BLaER1 (cell line): ENCODE results near the gene SVIL.

Experiments used
- H3K27ac ChIP-seq: shearing (Covaris generic); formaldehyde crosslinking; 2 replicates; pipeline ENCODE4 v1.8.1; 2022
- H3K27me3 ChIP-seq: shearing (Covaris generic); formaldehyde crosslinking; 2 replicates; pipeline ENCODE4 v1.8.1; 2022
- H3K36me3 ChIP-seq: shearing (Covaris generic); formaldehyde crosslinking; 2 replicates; pipeline ENCODE4 v1.8.1; 2022
- H3K4me1 ChIP-seq: shearing (Covaris generic); formaldehyde crosslinking; 2 replicates; pipeline ENCODE4 v1.8.1; 2022
- H3K4me2 ChIP-seq: shearing (Covaris generic); formaldehyde crosslinking; 2 replicates; pipeline ENCODE4 v1.8.1; 2022
- H3K4me3 ChIP-seq: shearing (Covaris generic); formaldehyde crosslinking; 2 replicates; pipeline ENCODE4 v1.8.1; 2022
- H3K9ac ChIP-seq: shearing (Covaris generic); formaldehyde crosslinking; 2 replicates; pipeline ENCODE4 v1.8.1; 2022
- H3K9me3 ChIP-seq: shearing (Covaris generic); formaldehyde crosslinking; 2 replicates; pipeline ENCODE4 v1.8.1; 2022
- H4K20me1 ChIP-seq: shearing (Covaris generic); formaldehyde crosslinking; 2 replicates; pipeline ENCODE4 v1.8.1; 2022
- Cebpa-rat ChIP-seq: shearing (Covaris generic); IDR thresholded peaks from 2 replicates; pipeline ENCODE4 v1.8.1; 2022

SVIL gene

DNA sequence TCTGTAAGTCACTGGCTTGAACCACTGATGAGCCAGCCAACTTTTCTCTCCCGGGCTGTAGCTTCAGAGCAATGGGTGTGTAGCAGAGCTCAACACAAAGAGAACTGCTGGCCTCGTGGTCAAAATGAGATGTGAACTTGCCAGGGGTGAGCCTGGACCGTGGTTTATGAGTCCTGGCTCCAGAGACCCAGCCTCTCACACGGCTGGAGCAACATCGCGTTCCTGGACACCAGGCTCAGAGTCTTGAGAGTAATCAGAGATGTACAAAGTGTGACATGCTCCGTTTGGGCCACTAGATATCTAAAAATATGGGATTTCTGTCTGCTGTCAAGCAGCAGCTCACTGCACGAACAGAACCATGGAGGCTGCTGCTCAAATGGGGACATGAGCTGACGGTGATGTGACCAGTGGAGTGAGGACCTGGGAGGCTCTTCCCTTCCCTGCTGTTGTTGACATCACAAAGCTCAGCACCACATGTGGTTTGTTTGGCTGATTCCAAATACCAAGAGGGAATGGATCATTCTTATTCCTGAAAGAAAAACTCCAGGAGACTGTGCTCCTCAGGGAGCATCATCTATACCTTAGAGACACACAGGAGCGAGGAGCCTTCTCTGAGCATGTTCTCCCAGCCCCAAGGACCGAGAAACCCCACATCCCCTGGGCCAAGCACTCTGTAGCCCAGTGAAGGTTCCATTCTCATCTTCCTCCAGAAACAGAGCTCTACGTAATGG, 9.2 kb upstream of the SVIL start:
- Histone ChIP-seq H3K4me2 (no peak overlapping the region), H3K36me3 (no peaks in the 10 kb centered on the region), H3K9me3 (no peaks in the 10 kb centered on the region), H3K27me3 (no peaks in the 10 kb centered on the region), H3K4me1 (peaks cover 45% of the 10 kb centered on the region), H3K27ac (no peak overlapping the region), H4K20me1 (peaks cover 12% of the 10 kb centered on the region; the same call in 1 of the 2 replicates), H3K9ac (no peak overlapping the region), H3K4me3 (no peak overlapping the region)
- TF ChIP-seq Cebpa-rat, result no peak

DNA sequence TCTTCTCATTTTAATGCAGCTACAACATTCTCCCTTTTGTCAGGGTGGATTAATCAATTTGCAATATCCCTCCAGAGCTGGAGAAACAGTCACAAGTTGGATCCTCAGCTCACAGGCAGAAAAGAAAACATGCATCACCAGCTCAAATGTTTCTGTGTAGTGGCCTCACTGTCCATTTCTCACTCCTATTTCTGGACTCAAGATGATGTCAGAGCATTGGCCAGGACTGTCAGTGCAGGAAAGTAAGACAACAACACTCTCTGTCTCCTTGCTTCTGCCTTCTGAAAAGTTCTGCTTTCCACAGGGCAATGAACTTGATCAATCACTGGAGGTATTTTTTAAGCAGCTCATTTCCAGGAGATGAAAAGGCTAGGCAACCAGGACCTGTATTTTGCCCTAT, 8.2 kb upstream of the SVIL start:
- no peak overlapping the region for H3K27ac ChIP-seq
- no peak overlapping the region for H3K4me3 ChIP-seq
- no peak overlapping the region for H3K4me2 ChIP-seq
- H3K36me3 ChIP-seq, result 0 out of 2 replicates have a peak, but pooled peaks cover under 1% of the 10 kb centered on the region
- H3K4me1 ChIP-seq, result peaks cover 40% of the 10 kb centered on the region
- no peak for TF ChIP-seq Cebpa-rat
- H3K27me3 ChIP-seq, result no peaks in the 10 kb centered on the region
- H4K20me1 ChIP-seq, result peaks cover 12% of the 10 kb centered on the region; the same call in 1 of the 2 replicates
- no peak overlapping the region for H3K9ac ChIP-seq
- no peaks in the 10 kb centered on the region for H3K9me3 ChIP-seq

DNA sequence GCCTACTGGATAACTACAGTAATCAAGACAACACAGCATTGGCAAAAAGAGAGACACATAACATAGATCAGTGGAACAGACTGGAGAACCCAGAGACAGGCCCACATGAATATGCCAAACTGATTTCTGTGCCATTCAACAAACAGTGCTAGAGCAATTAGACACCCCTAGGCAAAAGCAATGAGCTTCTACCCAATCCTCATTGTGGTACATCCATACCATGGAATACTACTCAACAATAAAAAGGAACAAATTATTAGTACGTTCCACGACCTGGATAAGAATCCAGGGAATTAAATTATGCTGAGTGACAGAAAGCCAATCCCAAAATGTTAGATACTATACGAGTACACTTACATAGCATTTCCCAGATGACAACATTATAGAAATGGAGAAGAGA, 2.8 kb upstream of the SVIL start:
- TF ChIP-seq Cebpa-rat, result no peak
- Histone ChIP-seq H3K4me2 (no peak overlapping the region), H4K20me1 (peaks cover 17% of the 10 kb centered on the region; the same call in 1 of the 2 replicates), H3K36me3 (peaks cover 9% of the 10 kb centered on the region; the same call in 1 of the 2 replicates), H3K27ac (no peak overlapping the region), H3K27me3 (no peaks in the 10 kb centered on the region), H3K9ac (no peak overlapping the region), H3K9me3 (no peaks in the 10 kb centered on the region; the same call in 1 of the 2 replicates), H3K4me1 (peaks cover 61% of the 10 kb centered on the region), H3K4me3 (no peak overlapping the region)

DNA sequence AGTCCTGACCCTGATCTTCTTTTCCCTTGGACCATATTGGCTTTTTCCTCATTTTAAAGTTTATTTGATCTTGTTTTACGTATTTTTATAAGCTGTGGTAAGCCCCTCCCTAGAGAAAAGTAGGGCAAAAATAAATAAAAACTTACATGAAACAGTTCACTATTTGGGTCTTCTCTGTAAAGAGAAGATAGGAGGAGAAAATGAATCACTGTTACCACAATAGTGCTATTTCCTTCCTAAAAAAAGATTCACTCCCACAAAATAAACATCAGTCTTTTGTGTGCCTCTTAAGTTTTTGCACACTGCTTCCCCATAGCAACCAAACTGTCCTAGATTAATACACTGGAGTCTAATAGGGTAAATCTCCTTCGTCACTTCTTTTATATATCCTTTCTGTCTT, 1.4 kb upstream of the SVIL start:
- Histone ChIP-seq H3K36me3 (peaks cover 9% of the 10 kb centered on the region; the same call in 1 of the 2 replicates), H3K9ac (no peak overlapping the region), H3K4me3 (no peak overlapping the region), H4K20me1 (peaks cover 17% of the 10 kb centered on the region; the same call in 1 of the 2 replicates), H3K27ac (no peak overlapping the region; the same call in 1 of the 2 replicates), H3K4me1 (peaks cover 61% of the 10 kb centered on the region), H3K9me3 (no peaks in the 10 kb centered on the region; the same call in 1 of the 2 replicates), H3K27me3 (no peaks in the 10 kb centered on the region), H3K4me2 (peak overlapping the region; percentile 75)
- TF ChIP-seq Cebpa-rat, result no peak

DNA sequence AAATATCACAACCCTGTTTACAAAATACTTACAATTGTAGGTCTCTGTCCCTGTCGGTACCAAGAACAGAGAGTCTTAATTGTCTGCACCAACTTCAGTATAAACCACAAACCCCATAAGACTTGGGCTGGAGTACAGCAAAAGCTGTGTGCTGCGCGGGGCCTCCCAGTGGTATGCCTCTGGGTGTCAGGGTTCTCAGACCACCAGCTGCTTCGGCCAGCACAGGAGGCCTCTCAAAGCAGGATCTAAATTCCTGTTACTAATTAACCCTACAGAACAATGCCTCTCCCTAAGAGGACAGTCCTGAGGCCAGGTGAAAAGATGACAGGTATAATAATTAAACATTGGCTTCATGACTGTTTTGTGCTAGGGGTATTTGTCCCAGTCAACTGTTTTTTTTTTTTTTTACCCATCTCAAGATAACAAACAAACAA, 957 bp upstream of the SVIL start:
- no peaks in the 10 kb centered on the region; the same call in 1 of the 2 replicates for H3K9me3 ChIP-seq
- H3K27me3 ChIP-seq, result no peaks in the 10 kb centered on the region
- no peak overlapping the region for H3K27ac ChIP-seq
- peak overlapping the region; percentile 75 for H3K4me2 ChIP-seq
- TF ChIP-seq Cebpa-rat, result no peak
- H3K4me3 ChIP-seq, result no peak overlapping the region
- peaks cover 57% of the 10 kb centered on the region for H3K4me1 ChIP-seq
- no peak overlapping the region for H3K9ac ChIP-seq
- H4K20me1 ChIP-seq, result peaks cover 17% of the 10 kb centered on the region; the same call in 1 of the 2 replicates
- peaks cover 9% of the 10 kb centered on the region; the same call in 1 of the 2 replicates for H3K36me3 ChIP-seq

DNA sequence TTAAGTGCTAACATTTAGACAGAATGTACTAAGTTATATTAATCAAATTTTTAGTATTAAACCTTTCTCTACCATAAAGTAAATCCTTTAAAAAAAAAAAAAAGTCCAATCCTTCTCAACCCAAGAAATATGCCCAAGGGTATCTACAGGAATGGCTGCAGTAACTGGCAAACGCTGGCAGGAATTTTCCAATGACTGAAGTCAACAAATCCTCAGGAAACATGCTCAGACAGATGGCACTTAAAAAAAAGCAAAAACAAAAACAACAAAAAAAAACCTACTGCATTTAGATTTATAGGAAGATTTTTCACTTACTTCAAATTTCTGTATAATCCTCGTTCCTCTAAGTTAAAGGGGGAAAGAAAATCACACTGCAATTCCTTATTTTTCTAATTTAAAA, 666 bp downstream of the SVIL start:
- peaks cover 44% of the 10 kb centered on the region for H3K4me1 ChIP-seq
- no peak overlapping the region for H3K4me3 ChIP-seq
- H3K27ac ChIP-seq, result no peak overlapping the region
- peaks cover 9% of the 10 kb centered on the region; the same call in 1 of the 2 replicates for H3K36me3 ChIP-seq
- H3K4me2 ChIP-seq, result peak overlapping the region; percentile 75; the same call in 1 of the 2 replicates
- TF ChIP-seq Cebpa-rat, result no peak
- H4K20me1 ChIP-seq, result peaks cover 17% of the 10 kb centered on the region; the same call in 1 of the 2 replicates
- no peaks in the 10 kb centered on the region; the same call in 1 of the 2 replicates for H3K9me3 ChIP-seq
- no peaks in the 10 kb centered on the region for H3K27me3 ChIP-seq
- H3K9ac ChIP-seq, result no peak overlapping the region

DNA sequence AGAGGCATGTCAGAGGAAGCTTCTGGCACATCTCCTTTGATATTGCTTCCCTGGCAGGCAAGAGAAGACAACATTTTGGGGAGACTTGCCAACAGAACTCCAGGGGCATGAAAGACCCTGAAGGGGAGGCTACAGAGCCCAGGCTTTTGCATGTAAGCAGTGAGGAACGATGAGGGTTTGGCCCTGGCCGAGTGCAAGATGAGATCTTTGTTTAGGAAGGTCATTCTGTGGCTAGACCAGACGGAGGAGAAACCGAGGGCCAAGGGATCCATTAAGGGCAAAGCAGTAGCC, 3.8 kb downstream of the SVIL start:
- no peak for TF ChIP-seq Cebpa-rat
- H3K4me2 ChIP-seq, result no peak overlapping the region
- no peaks in the 10 kb centered on the region for H3K36me3 ChIP-seq
- no peak overlapping the region for H3K4me3 ChIP-seq
- H3K9ac ChIP-seq, result no peak overlapping the region
- H4K20me1 ChIP-seq, result peaks cover 15% of the 10 kb centered on the region; the same call in 1 of the 2 replicates
- no peak overlapping the region for H3K27ac ChIP-seq
- H3K4me1 ChIP-seq, result peaks cover 37% of the 10 kb centered on the region
- H3K27me3 ChIP-seq, result no peaks in the 10 kb centered on the region
- no peaks in the 10 kb centered on the region for H3K9me3 ChIP-seq

DNA sequence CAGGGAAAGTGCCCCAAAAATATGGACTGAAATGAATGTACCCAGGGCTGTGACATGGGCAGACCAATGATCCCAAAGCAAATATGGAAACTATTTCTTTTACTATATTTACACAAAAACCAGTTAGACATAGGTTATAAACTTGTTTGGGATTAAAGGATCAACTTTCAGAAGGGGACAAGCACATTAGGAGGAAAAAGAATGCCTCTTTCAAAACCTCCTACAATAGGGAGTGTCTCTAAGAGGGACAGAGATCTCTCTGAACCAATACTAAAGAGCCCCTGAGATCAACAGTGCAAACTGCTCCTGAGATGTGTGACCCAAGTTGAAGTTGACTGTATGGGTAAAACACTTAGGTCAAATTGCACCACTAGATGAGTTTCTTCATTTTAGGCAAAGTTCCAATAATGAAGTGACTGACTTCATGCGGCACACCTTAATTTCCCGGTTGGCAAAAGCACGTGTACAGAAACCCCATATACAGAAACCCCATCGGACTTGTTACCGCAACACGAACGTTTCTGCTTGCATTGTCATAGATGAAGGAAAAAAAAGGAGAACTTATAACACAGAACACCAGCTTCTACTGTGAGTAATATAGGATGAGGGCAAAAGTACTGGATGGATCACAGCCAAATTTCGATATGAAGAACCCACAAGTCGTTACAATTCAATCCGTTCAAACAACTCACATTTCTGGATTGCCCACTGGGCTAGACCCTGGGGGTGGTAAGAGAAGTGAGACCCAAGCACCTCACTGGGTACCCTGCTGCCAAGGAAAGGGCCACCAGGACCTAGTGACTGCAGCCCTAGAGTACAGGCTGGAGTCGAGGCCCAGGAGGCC, 4.3 kb downstream of the SVIL start:
- no peak overlapping the region for H3K27ac ChIP-seq
- H3K9ac ChIP-seq, result no peak overlapping the region
- no peaks in the 10 kb centered on the region for H3K9me3 ChIP-seq
- H4K20me1 ChIP-seq, result peaks cover 9% of the 10 kb centered on the region; the same call in 1 of the 2 replicates
- H3K4me2 ChIP-seq, result no peak overlapping the region
- H3K36me3 ChIP-seq, result no peaks in the 10 kb centered on the region
- H3K27me3 ChIP-seq, result no peaks in the 10 kb centered on the region
- no peak for TF ChIP-seq Cebpa-rat
- H3K4me1 ChIP-seq, result peaks cover 32% of the 10 kb centered on the region
- no peak overlapping the region for H3K4me3 ChIP-seq

DNA sequence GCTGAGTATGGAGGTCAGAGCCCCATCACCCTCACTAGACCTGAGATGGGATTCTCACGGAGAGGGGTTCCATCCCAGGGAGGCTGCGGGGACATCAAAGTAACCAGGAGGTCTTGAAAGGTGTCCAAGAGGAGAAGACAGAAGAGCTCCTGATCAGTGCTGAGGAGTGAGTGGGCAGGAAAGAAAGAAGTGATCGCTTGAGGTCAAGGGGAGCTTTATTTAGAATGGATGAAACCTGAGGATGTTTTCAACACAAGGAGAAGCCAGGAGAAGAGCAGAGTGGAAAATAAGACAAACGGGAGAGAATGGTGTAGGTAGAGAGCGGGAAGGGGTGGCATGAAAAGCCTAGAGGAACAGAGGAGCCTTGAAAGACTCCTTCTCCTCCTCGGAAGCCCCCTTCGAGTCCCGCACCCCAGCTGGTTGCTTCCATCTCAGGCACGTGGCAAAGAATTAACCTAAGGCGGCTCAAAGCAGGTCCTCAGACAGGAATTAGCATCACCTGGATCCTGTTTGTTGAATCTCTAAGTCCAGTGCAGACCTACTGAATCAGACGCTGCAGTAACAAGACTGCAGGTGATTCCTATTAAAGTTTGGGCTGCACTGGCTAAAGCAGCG, 5.8 kb downstream of the SVIL start:
- Histone ChIP-seq H4K20me1 (no peaks in the 10 kb centered on the region), H3K9ac (no peak overlapping the region), H3K4me1 (peaks cover 18% of the 10 kb centered on the region), H3K27me3 (no peaks in the 10 kb centered on the region), H3K27ac (no peak overlapping the region), H3K9me3 (no peaks in the 10 kb centered on the region), H3K4me3 (no peak overlapping the region), H3K4me2 (no peak overlapping the region), H3K36me3 (no peaks in the 10 kb centered on the region)
- TF ChIP-seq Cebpa-rat, result no peak
